Measurements from ENCODE around the gene SMYD3.

Gene SMYD3

DNA sequence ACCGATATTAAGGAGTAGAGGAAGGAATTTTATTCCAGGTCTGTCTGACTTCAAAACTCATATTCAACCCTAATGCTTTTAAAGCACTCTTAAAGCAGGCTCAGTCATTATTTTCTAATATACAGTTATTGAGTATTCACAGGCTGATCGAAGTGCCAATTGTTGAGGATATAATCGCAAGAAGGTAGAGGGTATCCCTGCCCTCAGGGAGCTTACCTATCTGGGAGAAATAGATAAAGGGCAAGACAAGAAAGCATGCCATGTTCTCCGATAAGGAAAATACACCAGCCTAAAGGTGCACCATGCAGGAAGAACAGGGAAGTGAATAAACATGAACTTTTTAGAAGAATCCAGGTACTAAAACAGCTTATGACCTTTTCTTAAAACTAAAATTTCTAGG is 361.2 kb downstream of the SMYD3 start:
- Histone ChIP-seq H3K27ac (no peak overlapping the region), H3K4me3 (no peak overlapping the region)

GRCh38 chr1:246144931-246145330 is 362.1 kb downstream of the SMYD3 start:
- Histone ChIP-seq H3K4me3 (no peak overlapping the region), H3K27ac (no peak overlapping the region)

DNA sequence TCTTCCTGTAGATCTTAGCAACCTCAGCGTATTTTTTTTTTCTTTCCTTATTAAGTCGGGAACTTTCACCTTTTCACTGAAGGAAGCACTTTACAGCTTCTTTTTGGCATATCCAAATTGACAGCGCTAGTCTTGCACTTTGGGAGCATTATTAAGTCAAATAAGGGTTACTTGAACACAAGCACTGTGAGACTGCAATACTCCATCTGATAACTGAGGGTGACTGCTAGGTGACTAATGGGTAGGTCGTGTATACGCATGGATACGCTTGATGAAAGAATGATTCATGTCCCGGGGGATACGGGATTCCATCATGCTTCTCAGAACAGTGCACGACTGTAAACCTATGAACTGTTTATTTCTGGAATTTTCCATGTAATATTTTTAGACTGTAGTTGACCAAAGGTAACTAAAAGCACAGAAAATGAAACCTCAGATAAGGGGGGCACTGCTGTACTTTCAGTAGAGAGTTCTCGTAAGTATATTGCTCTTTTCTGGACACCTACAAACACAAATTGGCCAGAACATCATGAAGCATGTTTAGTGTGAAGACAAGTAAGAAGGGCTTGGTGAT is 364.7 kb downstream of the SMYD3 start:
- H3K27ac ChIP-seq = no peak overlapping the region
- no peak overlapping the region for H3K4me3 ChIP-seq

GRCh38 chr1:246141306-246141705 is 365.8 kb downstream of the SMYD3 start:
- Histone ChIP-seq H3K4me3 (no peak overlapping the region), H3K27ac (no peak overlapping the region)

DNA sequence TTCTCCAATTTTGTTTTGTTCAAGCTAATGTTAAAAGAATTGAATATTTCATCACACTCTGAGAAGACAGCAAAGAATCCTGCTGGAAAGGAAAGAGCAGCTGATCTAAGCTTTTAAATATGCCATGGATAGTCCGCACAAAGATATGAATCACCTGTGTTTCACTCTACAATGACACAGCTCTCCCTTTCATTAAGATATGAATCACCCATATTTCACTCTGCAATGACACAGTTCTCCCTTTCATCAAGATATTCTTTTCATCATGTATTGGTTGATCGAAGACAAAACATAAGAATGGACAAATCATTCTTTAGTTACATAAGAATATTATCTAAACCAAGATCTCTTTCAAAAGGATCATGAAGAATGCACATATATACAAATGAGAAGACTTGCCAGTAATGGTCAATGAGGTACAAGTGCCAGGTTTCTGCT is 367.3 kb downstream of the SMYD3 start:
- H3K27ac ChIP-seq = no peak overlapping the region
- H3K4me3 ChIP-seq = no peak overlapping the region

GRCh38 chr1:246138781-246139180 is 368.3 kb downstream of the SMYD3 start:
- H3K27ac ChIP-seq = no peak overlapping the region
- no peak overlapping the region for H3K4me3 ChIP-seq

- H3K27ac ChIP-seq = no peak overlapping the region
- no peak overlapping the region for H3K4me3 ChIP-seq
Measured at GRCh38 chr1:246136477-246136876, 370.6 kb downstream of the SMYD3 start.

GRCh38 chr1:246134789-246135188 is 372.3 kb downstream of the SMYD3 start:
- Histone ChIP-seq H3K4me3 (no peak overlapping the region), H3K27ac (no peak overlapping the region)

GRCh38 chr1:246131095-246131494 is 376.0 kb downstream of the SMYD3 start:
- no peak overlapping the region for H3K27ac ChIP-seq
- no peak overlapping the region for H3K4me3 ChIP-seq

GRCh38 chr1:246128494-246129069 is 378.5 kb downstream of the SMYD3 start:
- no peak overlapping the region for H3K4me3 ChIP-seq

GRCh38 chr1:246126580-246126979 is 380.5 kb downstream of the SMYD3 start:
- H3K4me3 ChIP-seq = no peak overlapping the region
- H3K27ac ChIP-seq = no peak overlapping the region

More at GRCh38 chr1:246128494-246129069, 378.5 kb downstream of the SMYD3 start:
- no peak overlapping the region for H3K27ac ChIP-seq

DNA sequence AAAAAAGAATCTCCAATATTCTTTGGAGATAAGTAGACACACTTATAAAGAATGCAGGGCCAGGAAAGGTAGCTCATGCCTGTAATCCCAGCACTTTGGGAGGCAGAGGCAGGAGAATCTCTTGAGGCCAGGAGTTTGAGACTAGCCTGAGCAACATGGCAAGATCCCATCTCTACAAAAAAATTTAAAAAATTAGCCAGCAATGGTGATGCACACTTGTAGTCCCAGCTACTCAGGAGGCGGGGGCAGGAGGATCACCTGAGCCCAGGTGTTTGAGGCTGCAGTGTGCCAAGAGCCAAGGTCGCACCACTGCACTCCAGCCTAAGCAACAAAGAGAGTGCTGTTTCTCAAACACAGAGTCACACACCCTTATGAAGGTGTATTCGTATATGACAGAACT is 385.0 kb downstream of the SMYD3 start:
- Histone ChIP-seq H3K27ac (no peak overlapping the region), H3K4me3 (no peak overlapping the region)

- H3K27ac ChIP-seq = no peak overlapping the region
- H3K4me3 ChIP-seq = no peak overlapping the region
Measured at GRCh38 chr1:246121533-246121932, 385.5 kb downstream of the SMYD3 start.

DNA sequence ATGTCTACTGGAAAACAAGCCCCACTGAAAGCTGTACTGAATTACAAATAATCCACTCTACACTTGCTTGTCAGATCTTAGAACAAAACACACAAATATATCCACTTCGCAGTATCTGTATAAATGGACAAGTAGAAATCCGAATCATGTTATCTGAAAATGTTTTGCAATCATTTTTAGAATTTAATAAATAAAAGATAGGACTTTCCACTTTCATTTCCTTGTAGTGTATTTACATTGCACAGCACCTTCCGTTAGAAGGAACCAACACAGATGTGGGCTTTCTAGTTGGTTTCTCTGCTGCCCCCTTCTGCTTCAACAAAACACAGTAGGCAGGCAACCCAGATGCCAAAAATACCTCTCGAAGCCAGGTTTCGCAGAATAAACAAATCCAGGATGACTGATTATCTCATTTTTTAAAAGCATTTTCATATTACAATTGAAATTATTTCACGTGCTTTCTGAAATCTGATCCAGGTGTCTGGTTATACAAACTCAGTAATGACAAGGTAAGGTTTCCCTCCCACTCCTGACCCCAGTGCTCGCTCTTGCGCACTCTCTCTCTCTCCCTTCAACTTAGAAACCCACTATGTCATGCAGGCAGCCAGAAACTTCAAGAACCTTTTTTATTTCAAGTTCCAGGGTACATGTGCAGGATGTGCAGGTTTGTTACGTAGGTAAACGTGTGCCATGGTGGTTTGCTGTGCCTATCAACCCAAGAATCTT is 389.9 kb downstream of the SMYD3 start:
- H3K27ac ChIP-seq = peak overlapping the region in 2 of 21 experiments; percentile 23 to 37
- no peak overlapping the region for H3K4me3 ChIP-seq

DNA sequence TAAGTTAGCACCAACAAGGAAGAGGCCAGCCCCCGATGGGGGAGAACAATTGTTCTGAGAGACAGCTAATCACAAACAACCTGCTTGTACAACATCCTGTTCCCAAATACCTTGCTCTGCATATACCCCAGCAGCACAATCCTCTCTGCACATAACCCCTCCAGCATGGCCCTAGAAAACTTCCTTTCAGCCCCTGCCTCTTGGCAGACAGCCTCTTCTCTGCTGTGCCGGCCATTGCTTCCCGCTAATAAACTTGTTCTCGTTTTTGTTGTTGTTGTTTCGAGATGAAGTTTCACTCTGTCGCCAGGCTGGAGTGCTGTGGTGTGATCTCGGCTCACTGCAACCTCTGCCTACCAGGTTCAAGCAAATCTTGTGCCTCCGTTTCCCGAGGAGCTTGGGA is 392.7 kb downstream of the SMYD3 start:
- H3K4me3 ChIP-seq = no peak overlapping the region
- no peak overlapping the region for H3K27ac ChIP-seq

DNA sequence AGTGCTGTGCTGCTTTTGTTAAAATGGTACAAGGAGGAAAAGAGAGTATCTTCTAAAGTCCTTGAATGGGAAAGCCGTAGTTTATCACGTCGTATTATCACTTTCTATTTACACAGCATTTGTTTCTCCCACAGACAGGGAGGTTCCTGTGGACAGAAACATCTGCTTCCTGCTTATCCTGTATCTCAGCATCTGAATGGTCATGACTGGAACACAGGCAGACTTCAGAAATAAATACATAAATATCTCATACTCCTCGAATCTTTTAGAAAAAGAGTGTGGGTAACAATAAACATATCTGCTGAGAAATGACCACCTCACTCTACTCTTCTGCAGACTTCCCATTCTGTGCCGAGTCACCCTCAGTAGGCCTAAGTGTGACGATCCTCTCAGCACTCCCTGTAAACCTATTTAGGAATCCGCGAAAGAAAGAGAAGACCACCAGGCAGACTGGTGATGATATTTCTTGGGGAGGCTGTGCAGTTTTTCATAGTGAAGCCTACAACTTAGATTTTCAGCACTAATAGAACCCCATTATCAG is 393.5 kb downstream of the SMYD3 start:
- Histone ChIP-seq H3K27ac (no peak overlapping the region), H3K4me3 (no peak overlapping the region)

DNA sequence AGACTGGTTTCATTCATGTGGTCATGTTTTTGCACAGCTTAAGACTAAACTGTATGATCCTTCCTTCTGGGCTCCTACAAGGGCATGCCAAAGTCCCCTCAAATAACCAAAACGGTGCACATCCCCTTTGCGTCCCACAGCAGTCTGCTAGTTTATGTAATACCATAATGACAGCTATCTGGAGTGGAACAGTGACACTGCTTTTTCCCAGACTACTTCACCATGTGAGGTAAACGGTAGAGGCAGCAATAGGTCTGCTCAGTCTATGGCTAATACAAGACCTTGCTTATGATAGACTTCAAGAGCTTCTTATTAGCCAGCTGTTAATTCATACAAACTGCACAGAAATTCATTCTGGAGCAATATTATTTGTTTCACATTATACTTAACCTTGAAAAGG is 395.5 kb downstream of the SMYD3 start:
- H3K27ac ChIP-seq = no peak overlapping the region
- H3K4me3 ChIP-seq = no peak overlapping the region

DNA sequence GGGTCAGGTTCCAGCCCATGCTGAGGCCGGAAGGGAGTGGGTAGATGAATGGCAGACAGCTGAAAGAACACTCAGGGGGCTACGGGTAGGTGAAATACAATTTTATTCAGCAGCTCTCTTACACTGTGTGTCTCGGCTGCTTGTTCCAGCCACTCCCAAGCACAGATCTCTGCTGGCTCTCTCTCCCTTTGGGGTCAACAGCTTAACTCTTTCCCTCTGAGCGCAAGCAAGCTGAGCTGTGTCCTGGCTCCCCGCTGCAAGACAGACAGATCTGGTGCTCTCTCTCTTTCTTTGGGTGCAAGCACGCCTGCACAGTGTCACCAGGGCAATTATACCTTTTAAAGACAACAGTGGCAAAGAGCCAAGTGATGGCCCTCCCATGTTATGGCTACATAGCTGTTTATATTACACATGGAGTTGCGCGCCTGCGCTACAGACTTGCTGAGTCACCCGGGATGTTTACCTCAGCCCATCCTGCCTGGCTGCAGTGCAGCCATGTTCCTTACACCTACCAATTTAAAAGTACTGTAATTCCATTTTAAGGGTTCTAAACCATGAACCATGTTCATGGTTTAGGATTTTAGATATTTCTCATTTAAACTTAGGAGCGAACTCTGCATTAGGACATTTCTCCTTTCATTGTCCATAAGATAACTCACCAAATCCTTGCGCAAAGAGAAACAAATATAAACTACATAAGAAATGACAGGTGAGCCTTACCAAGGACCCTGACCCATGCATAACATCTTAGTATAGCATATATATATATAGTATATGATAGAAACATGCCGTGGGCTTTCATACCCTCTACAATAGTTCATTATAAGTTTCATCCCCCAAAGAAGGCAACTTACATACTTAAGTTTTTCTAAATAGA is 396.5 kb downstream of the SMYD3 start:
- H3K4me3 ChIP-seq = no peak overlapping the region
- H3K27ac ChIP-seq = no peak overlapping the region

- H3K4me3 ChIP-seq = no peak overlapping the region
- no peak overlapping the region for H3K27ac ChIP-seq
Measured at GRCh38 chr1:246108278-246108925, 398.7 kb downstream of the SMYD3 start.

Data from skin epidermis (tissue), 12 donors.